ENCODE data around the gene RFXANK.

RFXANK gene

DNA sequence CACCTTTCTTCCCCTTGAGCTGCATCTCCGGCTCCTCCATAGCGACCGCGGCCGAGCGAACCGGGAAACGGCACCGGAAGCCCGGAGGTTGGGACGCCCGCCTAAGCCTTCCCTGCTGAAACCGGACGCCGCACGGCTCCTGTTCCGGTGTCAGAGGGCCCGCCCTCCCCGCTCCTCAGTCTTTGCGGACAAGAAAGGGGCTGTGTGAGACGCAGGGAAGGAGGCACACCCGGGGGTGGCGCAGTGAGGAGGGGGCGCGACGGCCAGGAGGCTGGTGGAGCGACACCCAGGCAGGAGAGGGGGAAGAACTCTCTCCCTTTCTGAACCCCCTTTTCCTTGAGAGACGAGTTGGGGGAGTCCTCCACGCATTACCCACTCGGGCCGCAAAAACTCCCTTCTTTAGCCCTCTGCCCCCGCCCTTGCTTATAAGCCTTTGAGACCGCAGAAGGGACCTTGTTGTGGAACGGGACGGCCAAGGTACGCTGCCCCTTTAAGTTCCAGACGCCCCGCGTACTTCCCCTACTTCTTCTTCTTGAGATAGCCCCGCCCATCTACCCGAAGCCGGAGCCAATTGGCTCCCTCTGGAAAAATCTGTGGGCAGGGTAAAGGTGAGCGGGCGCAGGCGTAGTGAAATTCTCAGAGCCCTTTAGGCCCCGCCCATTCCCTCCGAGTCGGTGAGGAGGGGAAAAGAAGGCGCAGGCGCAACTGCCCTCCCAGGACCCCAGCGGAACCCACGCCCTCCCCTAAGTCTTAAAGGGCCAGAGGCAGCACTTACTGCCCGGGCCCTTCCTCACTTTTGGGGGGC, at the start of gene RFXANK, which contains the start of gene BORCS8:
Gene RFXANK (plus strand): TSS at position 181 of the 805 bp plus-strand sequence. CDS start 1,689 bp downstream, outside the sequence.
Gene BORCS8 (minus strand): TSS at position 75 of the 805 bp plus-strand sequence. CDS start 35 bp downstream, at position 40.
- no peaks in the 10 kb centered on the region for H3K9me2 ChIP-seq (ENCODE audit: low read depth, low read length)
- peak within 1 kb of the TSS; percentile 85 for H3K4me3 ChIP-seq (ENCODE audit: low read depth, low read length, poor library complexity, severe bottlenecking)
- H2AFZ ChIP-seq (ENCODE audit: low read length), result no peak within 1 kb of the TSS
- H3K4me2 ChIP-seq (ENCODE audit: low read length), result peak within 1 kb of the TSS; percentile 71
- H3K9ac ChIP-seq (ENCODE audit: low read length), result peak within 1 kb of the TSS; percentile 85
- peaks cover 22% of the 10 kb centered on the region for H3K36me3 ChIP-seq (ENCODE audit: insufficient read depth, low read length)
- no peaks in the 10 kb centered on the region for H3F3A ChIP-seq (ENCODE audit: insufficient read depth, low read length)
- no peaks in the 10 kb centered on the region for H3K9me3 ChIP-seq (ENCODE audit: low read length)
- no peaks in the 10 kb centered on the region for H3K27me3 ChIP-seq (ENCODE audit: insufficient read depth, low read length)
- peaks cover 31% of the 10 kb centered on the region for H3K4me1 ChIP-seq (ENCODE audit: insufficient read depth, low read length, severe bottlenecking)
- TF ChIP-seq CTCF (IDR thresholded peaks at IDR 0.05; ENCODE audit: low read length) (no peak), EZH2 (IDR thresholded peaks at IDR 0.05; ENCODE audit: borderline replicate concordance, low read length) (no peak)
- peaks cover 16% of the 10 kb centered on the region; the same call in 1 of the 2 replicates for H3K79me2 ChIP-seq (ENCODE audit: insufficient read depth, low read length)
- H3K27ac ChIP-seq (ENCODE audit: low read depth, low read length, poor library complexity, severe bottlenecking), result peak within 1 kb of the TSS; percentile 90
- no peaks in the 10 kb centered on the region for H4K20me1 ChIP-seq (ENCODE audit: insufficient read depth, low read length)

- Histone ChIP-seq H2AFZ (ENCODE audit: low read length) (no peak overlapping the region), H3K9me3 (ENCODE audit: low read length) (no peaks in the 10 kb centered on the region), H4K20me1 (ENCODE audit: insufficient read depth, low read length) (no peaks in the 10 kb centered on the region), H3K9ac (ENCODE audit: low read length) (no peak overlapping the region), H3K4me3 (ENCODE audit: low read depth, low read length, poor library complexity, severe bottlenecking) (no peak overlapping the region), H3K27ac (ENCODE audit: low read depth, low read length, poor library complexity, severe bottlenecking) (no peak overlapping the region), H3K9me2 (ENCODE audit: low read depth, low read length) (no peaks in the 10 kb centered on the region), H3K36me3 (ENCODE audit: insufficient read depth, low read length) (peaks cover 20% of the 10 kb centered on the region; the same call in 1 of the 2 replicates), H3K27me3 (ENCODE audit: insufficient read depth, low read length) (no peaks in the 10 kb centered on the region), H3K4me1 (ENCODE audit: insufficient read depth, low read length, severe bottlenecking) (peaks cover 4% of the 10 kb centered on the region), H3K79me2 (ENCODE audit: insufficient read depth, low read length) (no peaks in the 10 kb centered on the region), H3F3A (ENCODE audit: insufficient read depth, low read length) (no peaks in the 10 kb centered on the region), H3K4me2 (ENCODE audit: low read length) (no peak overlapping the region)
- TF ChIP-seq CTCF (IDR thresholded peaks at IDR 0.05; ENCODE audit: low read length), result no peak
- no peak for TF ChIP-seq EZH2 (IDR thresholded peaks at IDR 0.05; ENCODE audit: borderline replicate concordance, low read length)
Observed at GRCh38 chr19:19142347-19142746, 49.7 kb upstream of the RFXANK start.

- no peak overlapping the region for H3K4me3 ChIP-seq (ENCODE audit: low read depth, low read length, poor library complexity, severe bottlenecking)
- H2AFZ ChIP-seq (ENCODE audit: low read length), result no peak overlapping the region
- H3K4me2 ChIP-seq (ENCODE audit: low read length), result no peak overlapping the region
- no peaks in the 10 kb centered on the region for H3K9me3 ChIP-seq (ENCODE audit: low read length)
- no peaks in the 10 kb centered on the region for H4K20me1 ChIP-seq (ENCODE audit: insufficient read depth, low read length)
- H3K27ac ChIP-seq (ENCODE audit: low read depth, low read length, poor library complexity, severe bottlenecking), result no peak overlapping the region
- no peaks in the 10 kb centered on the region for H3K27me3 ChIP-seq (ENCODE audit: insufficient read depth, low read length)
- no peak overlapping the region for H3K9ac ChIP-seq (ENCODE audit: low read length)
- no peaks in the 10 kb centered on the region for H3K79me2 ChIP-seq (ENCODE audit: insufficient read depth, low read length)
- no peaks in the 10 kb centered on the region for H3K9me2 ChIP-seq (ENCODE audit: low read depth, low read length)
- H3K36me3 ChIP-seq (ENCODE audit: insufficient read depth, low read length), result peaks cover 42% of the 10 kb centered on the region; the same call in 1 of the 2 replicates
- H3F3A ChIP-seq (ENCODE audit: insufficient read depth, low read length), result no peaks in the 10 kb centered on the region
- peaks cover 8% of the 10 kb centered on the region for H3K4me1 ChIP-seq (ENCODE audit: insufficient read depth, low read length, severe bottlenecking)
- no peak for TF ChIP-seq EZH2 (IDR thresholded peaks at IDR 0.05; ENCODE audit: borderline replicate concordance, low read length)
- no peak for TF ChIP-seq CTCF (IDR thresholded peaks at IDR 0.05; ENCODE audit: low read length)
Observed at GRCh38 chr19:19145281-19145680, 46.8 kb upstream of the RFXANK start.
